ENCODE results near the gene CASD1.

CASD1 gene

DNA sequence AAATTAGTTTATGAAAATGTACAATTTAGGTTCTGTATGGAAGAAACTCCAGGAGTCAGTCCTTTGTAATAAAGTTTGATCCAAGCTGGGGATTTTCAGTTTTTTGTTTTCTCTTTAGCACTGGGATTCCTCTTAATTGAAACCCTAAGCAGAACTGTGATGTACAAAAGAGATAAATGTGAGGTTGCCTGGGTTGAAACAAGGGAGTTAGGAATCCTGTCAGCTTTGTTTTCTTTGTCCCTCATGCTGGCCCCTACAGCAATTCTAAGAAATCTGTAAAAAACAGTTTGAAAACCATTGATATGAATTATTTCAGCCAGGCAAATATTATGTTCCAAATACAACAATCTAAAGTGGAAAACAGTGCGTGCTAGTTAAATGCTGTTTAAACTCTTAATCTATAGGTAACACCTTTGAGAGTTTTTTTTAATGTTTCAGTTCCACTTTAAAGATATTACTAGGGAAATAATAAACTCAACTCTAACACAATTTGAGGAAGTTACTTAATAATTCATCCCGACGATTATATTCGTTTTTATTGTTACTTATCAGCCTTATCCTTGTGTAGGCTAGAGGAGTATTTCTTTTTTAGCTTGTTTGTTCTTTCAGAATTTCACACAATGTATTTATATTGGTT is 81.0 kb downstream of the CASD1 start:
- DNase-seq = no peak

- DNase-seq = peak in 1 of 2 donors; percentile 1
Observed at GRCh38 chr7:94591176-94591575, 81.6 kb downstream of the CASD1 start.

DNA sequence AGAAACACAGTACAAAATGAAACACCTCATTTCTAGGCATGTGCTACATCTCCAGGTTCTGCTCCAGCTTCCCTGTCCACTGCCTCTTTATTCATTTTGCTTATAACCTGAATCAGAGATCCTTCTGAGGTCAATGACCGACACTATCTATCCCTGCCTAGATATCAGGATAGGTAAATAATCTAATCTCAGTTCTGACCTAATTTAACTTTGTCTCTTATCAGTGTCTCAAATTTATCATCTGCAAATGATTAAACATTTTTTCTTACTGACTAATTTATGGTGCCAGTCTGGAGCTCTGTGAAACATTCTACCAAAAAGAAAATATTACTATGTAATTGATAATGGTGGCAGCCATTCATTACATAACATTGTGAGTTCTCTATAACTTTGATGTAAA is 85.3 kb downstream of the CASD1 start:
- no peak for DNase-seq

- no peak for DNase-seq
Observed at GRCh38 chr7:94595717-94596116, 86.1 kb downstream of the CASD1 start.

DNA sequence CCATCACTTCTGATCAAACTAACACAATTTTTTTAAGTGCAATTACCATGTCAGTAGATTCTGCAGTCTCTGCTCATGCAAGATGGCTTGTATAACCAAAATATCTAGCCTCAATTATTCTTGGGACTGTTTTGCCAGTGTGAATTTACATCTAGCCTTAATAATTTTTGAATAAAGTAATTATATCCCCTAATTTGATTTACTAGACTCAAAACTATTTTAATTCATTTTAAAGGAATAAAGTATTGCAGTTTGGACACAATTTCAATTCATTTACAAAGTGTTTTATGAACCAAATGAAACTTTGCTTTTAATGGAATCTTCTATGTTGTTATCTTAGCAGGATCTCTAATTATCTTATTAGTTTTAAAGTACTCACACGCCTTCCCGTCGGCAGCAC is 90.7 kb downstream of the CASD1 start:
- DNase-seq = no peak

DNA sequence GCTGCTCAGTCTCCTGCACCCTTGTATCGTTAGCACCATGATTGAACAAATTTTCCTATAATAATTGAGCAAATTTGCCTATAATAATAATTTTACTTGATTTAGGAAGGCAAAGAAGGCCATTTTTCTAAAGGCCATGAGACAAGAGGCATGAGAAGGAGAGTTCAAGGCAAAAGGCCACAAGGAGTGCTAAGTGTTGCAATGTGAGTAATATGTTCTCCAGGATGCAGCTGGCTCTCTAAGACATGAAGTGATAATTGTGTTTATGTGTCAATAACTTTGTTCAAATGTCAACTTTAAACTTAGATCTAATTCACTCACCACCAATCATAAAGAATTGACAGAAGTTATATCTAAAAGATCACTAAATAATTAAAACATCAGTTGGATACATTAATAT is 92.6 kb downstream of the CASD1 start:
- no peak for DNase-seq

GRCh38 chr7:94605031-94605430 is 95.4 kb downstream of the CASD1 start:
- no peak for DNase-seq

Data from CD4-positive, alpha-beta T cell treated with Interferon alpha-2 for 1 hour (primary cell).